Stimulated activated CD4-positive, alpha-beta T cell treated with anti-CD3 and anti-CD28 coated beads, Interleukin-12 subunit alpha, Interleukin-12 subunit beta, amount 100 ng/mL, for 4 hours (primary cell): ENCODE measurements around the gene ARHGDIG.
"Not testable (repeated sequence)": the region's sequence is repeated elsewhere in the genome, so short reads cannot be mapped to it uniquely, and the experiment has no call there.

Experiments
- DNase-seq: peaks from one replicate; pipeline ENCODE4 v3.0.0-alpha.2; 2020

Gene ARHGDIG

DNA sequence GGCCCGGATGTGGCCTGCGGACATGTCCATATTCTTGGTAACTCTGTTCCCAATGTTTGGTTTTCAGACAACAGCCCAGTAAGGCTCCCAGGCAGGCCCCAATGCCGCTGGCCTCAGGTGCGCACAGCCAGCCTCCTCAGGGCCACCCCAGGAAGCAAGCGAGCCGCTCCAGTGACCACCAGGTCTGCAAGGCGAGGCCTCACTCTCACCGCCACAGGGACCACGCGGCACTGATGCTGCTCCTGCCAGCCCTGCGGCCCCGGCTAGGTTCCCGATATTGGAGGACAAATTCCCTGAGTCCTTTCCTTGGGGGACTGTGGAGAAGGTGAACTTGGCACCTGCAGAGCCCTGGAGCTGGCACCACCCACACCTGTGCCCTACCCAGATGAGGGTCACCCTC is 21.6 kb downstream of the ARHGDIG start:
- no peak for DNase-seq

DNA sequence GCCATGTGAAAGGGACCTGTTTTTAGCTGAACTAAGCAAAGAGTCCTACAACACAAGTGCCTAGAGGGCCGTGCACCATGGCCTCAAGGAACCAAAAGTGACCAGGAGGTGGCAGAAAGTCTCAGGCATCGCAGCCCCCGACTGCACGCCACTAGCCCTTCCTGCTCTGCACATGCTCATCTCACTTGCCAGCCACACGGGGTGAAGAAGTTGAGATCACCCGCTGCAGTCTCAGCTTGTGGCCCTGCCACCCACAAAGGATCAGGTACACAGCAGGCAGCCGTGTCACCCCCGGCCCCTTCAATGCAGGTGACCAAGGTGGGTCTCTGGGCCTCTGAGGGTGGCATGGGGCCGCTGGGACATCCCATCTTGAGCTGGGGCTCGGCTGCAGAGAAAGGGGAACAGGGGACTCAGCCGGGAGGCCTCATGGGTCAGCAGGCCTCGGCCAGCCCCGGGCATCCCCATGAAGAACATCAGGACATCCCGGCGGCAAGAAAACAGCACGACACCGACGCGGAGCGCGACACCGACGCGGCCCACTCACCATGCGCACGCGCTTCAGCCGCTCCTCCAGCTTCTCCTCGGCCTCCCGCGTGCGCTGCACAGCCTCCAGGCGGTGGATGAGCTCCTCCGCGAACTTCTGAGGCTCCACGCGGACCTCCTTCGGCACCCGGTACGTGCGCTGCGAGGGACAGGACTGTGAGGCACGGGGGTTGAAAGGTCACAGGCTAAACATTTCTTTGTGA is 23.5 kb downstream of the ARHGDIG start:
- DNase-seq = no peak

- DNase-seq = no peak
Observed at GRCh38 chr16:305916-306626, 25.7 kb downstream of the ARHGDIG start.

- no peak for DNase-seq
Observed at GRCh38 chr16:306911-307370, 26.6 kb downstream of the ARHGDIG start.

GRCh38 chr16:307691-308312 is 27.4 kb downstream of the ARHGDIG start:
- DNase-seq = no peak

DNA sequence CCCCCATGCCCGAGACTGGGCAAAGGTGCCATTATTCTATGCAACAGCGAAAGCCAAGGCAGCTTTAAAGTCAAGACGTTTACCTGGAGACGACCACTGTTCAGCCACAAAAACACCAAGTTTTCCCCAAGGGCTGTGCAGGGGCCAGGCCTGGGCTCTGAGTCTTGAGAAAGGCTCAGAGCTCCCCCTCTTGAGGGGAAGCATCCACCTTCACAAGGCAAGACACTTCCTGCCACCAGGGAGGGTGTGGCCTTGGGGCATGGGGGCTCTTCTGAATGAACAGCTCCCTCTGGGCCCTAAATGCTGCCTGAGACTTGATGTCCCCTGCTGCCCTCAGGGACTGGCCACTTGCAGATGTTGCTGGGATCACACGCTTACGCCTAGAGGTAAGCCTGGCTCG is 29.1 kb downstream of the ARHGDIG start:
- DNase-seq = no peak

DNA sequence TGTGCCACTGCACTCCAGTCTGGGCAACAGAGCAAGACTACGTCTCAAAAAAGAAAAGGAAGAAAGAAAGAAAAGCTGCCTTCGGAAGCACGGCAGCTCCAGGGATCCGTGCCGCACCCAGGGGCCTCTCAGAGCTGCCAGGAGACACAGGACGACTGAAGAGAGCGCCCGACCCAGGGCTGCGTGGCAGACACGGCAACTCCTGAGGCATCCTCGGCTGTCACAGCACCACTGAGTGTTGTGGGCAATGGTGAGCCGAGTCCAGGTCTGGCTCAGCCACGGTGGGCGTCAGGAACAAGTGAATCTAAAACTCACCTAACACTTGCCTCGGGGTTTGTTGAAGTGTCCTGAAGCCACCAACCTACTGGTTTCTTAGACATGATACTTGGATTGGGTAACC is 31.3 kb downstream of the ARHGDIG start:
- no peak for DNase-seq

- DNase-seq = no peak
Observed at GRCh38 chr16:314351-314750, 34.0 kb downstream of the ARHGDIG start.

GRCh38 chr16:314795-315299 is 34.5 kb downstream of the ARHGDIG start:
- DNase-seq = no peak

DNA sequence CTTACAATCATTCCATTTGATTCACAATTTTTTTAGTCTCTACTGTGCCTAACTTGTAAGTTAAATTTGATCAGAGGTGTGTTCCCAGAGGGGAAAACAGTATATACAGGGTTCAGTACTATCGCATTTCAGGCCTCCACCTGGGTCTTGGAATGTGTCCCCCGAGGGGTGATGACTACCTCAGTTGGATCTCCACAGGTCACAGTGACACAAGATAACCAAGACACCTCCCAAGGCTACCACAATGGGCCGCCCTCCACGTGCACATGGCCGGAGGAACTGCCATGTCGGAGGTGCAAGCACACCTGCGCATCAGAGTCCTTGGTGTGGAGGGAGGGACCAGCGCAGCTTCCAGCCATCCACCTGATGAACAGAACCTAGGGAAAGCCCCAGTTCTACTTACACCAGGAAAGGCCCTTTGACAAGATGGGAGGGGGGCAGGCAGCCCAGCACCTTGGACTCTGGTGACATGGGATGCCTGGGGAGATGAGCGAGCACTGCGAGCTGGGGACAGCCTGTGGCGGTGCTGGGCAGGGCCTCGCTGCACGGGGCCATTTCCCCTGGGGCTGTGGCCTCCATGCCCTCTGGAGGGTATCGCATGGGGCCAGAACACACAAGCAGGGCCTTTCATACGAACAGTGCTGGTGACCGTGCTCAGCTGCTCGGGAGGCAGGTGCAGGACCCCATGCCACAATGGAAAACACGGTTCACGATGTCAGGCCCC is 36.5 kb downstream of the ARHGDIG start:
- no peak for DNase-seq

DNA sequence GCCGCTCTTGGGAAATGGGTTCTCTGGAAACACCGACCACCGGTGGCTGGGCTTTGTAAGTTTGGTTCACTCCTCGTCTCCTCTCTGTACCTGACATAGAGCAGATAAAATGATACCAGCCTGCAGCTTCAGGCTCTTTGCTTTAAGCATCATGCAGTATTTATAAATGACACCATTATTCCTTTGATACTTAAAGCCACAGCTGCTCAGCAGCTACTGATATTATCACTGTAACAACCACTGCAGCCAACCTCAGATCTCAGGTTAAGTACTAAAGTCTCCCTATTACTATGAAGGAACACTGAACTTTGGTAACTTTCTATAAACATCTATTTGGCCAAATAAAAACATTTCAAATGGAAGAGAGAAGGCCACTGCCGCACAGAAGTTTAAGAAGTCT is 37.2 kb downstream of the ARHGDIG start:
- no peak for DNase-seq

GRCh38 chr16:318628-319027 is 38.2 kb downstream of the ARHGDIG start:
- no peak for DNase-seq

GRCh38 chr16:320206-320605 is 39.8 kb downstream of the ARHGDIG start:
- no peak for DNase-seq

DNA sequence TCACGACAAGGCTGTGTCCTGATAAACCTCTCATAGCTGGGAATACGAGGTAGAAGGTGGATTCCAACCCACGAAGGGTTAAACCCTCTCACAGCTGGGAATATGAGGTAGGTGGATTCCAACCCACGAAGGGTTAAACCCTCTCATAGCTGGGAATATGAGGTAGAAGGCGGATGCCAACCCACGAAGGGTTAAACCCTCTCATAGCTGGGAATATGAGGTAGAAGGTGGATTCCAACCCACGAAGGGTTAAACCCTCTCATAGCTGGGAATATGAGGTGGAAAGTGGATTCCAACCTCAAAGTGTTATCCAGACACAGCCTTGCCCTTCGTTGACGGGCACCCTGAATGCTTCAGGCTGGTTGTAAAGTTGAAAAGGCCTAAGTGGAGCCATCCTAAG is 41.1 kb downstream of the ARHGDIG start:
- no peak for DNase-seq

GRCh38 chr16:322476-323143 is 42.2 kb downstream of the ARHGDIG start:
- DNase-seq = no peak

DNA sequence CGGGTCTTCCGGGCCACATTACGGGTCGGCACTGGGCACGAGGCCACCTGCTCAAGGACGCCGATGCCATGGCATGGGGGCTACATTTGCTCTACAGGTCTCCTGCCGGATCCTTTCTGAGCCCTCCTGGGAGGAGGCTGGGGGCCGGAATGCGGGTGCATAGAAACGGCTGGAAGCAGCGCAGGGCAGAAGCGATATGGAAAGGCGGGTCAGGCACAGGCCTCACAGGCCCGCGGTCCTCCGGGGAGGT is 43.7 kb downstream of the ARHGDIG start:
- DNase-seq = no peak

DNA sequence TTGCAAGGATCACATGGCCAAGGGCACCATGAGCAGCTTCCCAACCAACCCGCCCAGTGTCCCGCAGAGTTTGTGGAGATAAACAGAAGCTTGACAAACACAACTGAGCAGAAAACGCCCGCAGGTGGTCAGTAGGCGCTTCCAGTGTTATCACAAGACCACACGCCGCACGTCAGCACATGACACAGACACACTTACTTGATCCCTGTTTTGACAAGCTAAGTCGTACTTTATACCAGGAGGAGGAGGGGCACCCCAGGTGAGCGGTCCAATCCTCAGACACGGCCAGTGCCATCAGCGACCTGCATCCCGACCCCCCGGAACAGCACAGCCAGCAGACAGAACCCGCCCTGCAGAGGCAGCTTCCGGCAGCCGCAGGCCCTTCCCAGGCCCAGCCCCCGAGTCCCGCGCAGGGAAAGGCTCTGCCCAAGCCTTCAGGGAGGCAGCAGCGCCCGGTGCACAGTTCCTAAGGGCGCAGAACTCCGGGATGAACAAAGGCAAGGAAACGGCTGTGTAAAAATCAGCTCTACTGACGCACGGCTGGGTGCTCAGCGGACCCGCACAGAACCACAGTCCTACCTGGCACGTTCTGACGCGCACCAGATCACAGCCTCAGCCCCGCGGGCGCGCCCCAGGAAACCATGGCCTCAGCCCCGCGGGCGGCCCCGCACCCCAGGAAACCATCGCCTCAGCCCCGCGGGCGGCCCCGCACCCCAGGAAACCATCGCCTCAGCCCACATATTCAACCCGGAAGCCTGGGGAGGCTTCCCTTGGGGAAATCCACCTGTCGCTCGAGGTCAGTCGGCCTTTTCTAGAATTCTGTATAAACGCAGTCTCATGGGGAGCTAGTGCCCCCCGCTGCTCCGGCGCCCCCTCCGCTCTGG is 44.3 kb downstream of the ARHGDIG start:
- peak; percentile 36 for DNase-seq

DNA sequence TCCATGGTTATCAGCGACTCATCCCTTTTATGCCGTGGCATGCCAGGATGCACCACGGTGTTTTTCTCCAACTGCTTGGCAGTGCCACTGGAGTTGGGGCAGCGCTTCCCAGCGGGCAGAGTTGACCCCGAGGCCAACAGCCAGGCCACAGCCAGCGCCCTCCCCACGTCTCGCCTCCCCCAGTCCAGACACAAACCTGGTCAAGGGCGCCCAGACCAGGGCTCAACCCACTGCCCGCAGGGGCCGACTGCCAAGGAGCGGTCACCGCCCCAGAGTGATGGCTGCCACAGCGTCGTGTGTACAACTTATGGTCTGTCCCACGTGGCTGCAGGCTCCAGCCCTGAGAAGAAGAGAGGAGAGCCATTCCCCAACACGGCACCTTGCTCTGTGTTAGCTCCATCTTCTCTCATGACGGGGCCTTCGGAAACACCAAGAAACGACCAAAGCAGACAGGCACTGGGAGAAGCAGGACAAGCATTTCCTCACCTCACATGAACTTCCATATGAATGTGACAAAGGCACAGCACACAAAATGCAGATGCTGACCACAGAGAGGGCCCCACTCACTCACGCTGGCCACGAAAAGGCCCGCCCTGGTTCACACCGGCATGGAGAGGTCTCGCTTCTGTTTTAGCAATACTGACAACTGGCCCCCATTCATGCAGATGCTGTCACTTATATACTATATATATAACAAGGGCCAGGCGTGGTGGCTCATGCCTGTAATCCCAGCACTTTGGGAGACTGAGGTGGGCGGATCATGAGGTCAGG is 45.2 kb downstream of the ARHGDIG start:
- DNase-seq = no peak

DNA sequence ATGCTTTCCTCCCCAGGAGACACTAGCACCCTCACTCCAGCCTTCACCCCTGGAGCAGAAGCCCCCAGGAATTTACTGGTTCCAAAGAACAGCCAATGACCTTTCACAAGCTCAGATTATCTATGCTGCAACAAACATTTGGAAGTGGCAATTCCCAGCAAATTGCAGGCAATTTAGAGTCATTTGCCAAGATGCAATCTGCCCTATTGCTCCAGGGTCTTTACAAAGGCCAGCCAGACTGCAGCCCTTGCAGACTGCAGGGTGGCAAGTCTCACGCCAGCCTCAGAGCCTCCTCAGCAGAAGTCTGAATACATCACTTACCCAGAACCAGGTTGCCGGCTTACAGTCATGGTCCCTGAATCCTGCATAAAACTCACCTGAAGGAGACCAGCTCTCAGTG is 50.4 kb downstream of the ARHGDIG start:
- DNase-seq = no peak

DNA sequence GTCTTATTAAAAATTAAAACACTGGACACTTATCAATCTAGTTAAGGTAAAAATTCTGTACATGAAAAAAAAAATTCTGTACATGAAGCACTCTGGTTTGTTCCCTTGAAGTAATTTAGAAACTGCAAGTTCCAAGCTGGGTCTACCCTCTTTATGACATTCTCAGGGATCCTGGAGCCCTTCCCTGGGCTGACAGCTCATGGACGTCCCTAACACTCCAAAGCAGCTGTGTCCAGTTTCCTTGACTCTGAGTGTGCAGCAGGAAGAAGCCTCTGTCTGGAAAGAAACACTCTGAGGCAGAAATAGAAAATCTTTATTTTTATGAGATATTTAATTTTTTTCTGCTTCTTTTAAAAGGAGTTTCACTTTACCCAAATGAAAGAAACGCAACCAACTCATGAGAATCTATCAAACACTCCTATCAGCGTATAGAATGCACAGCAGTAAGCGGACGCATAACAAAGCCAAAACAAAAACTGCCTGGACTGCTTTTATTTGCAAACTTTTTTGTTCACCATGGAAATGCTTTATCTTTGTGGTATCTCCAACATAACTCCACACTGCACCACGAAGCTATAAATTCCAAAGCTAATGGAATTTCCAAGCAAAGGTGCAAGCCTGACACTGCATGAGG is 50.9 kb downstream of the ARHGDIG start:
- not testable (repeated sequence) for DNase-seq
